Adrenal gland (tissue), 12 donors: Measurements from ENCODE around the gene ARPC1A. TPM values are rescaled to one million over a fixed set of nuclear protein-coding genes. Genes with fewer than 3 reads are reported as not detected.
"Not testable (repeated sequence)": the region's sequence is repeated elsewhere in the genome, so short reads cannot be mapped to it uniquely, and the experiment has no call there.

ENCODE experiments used
- DNase-seq, 7 donors: peaks; one replicate each; pipeline ENCODE4 v3.0.0-alpha.2; 2019 to 2020
- H3K27ac ChIP-seq, 5 donors: fragments of 200-600 bp; sonication (generic) in 4 of 5; 1 replicate in 3 of 5; 2 replicates in 2 of 5; pipeline versions ENCODE4 v1.5.1 to v1.8.0; 2016 to 2020; ENCODE audit warnings: mild to moderate bottlenecking in 1 of 5
- H3K27me3 ChIP-seq: fragments of 200-600 bp; 2 replicates; pipeline ENCODE4 v1.8.0; 2021
- H3K36me3 ChIP-seq, 2 donors: fragments of 200-600 bp; replicated peaks in 1 of 2; 1 replicate in 1 of 2; 2 replicates in 1 of 2; pipeline versions ENCODE4 v1.5.1 to v1.8.0; 2018 to 2022
- H3K4me1 ChIP-seq, 2 donors: fragments of 200-600 bp; replicated peaks in 1 of 2; 1 replicate in 1 of 2; 2 replicates in 1 of 2; pipeline versions ENCODE4 v1.5.1 to v1.8.0; 2018 to 2021
- H3K4me3 ChIP-seq, 4 donors: fragments of 200-600 bp; sonication (generic) in 3 of 4; one replicate each; pipeline ENCODE4 v1.5.1; 2016 to 2018
- H3K9me3 ChIP-seq, 3 donors: fragments of 200-600 bp; sonication (generic) in 1 of 3; replicated peaks in 1 of 3; 1 replicate in 2 of 3; 2 replicates in 1 of 3; pipeline versions ENCODE4 v1.5.1 to v1.8.0; 2016 to 2021
- CTCF ChIP-seq, 6 experiments: fragments of 450-650 bp in 4 of 6; fragments of 200-600 bp in 2 of 6; sonication (generic) in 1 of 6; IDR thresholded peaks; 1 replicate in 5 of 6; 2 replicates in 1 of 6; pipeline versions ENCODE4 v1.5.1 to v1.8.0; 2016 to 2021; ENCODE audit warnings: antibody characterized with exemption in 6 of 6, mild to moderate bottlenecking in 2 of 6, moderate library complexity in 1 of 6
- POLR2A ChIP-seq, 2 donors: fragments of 450-650 bp; IDR thresholded peaks; one replicate each; pipeline ENCODE4 v1.6.1; 2017; ENCODE audit warnings: antibody characterized with exemption in 2 of 2, mild to moderate bottlenecking in 2 of 2, moderate library complexity in 1 of 2
- WGBS, 4 donors: extraction: QIAGEN DNeasy Blood & Tissue Kit in 2 of 4; methylation state at CpG; one replicate each; pipeline versions ENCODE4 v1.1.5 to v1.1.7; 2013 to 2017; 5-methylcytosine and 5-hydroxymethylcytosine counted together
- intact Hi-C, 2 donors: fragments of 100-400 bp; cut with DNase I; formaldehyde crosslinking; loops; one replicate each; pipeline versions ENCODE4 v1.14.1 to v1.15.0; 2022 to 2023
- polyA plus RNA-seq, 3 donors: library from polyadenylated mRNA; stranded (reverse); fragments of 200-250 nt in 2 of 3; fragments of 350-450 nt in 1 of 3; fragmentation: Illumina TruSeq in 1 of 3; extraction: RNeasy Lipid Tissue Mini Kit (QIAGEN cat#74804) in 1 of 3; gene quantifications; one replicate each; pipeline ENCODE4 v1.2.3, GENCODE V29; 2013 to 2014
- total RNA-seq, 9 donors: library from RNA; depleted of rRNA in 4 of 9; stranded (reverse); fragments of >200 nt in 4 of 9; fragments of 120-200 nt in 1 of 9; fragmentation: NEBNext Ultra II Directional in 1 of 9; extraction: Animal tissue kit (Norgen Biotek cat#: 25700) in 1 of 9; gene quantifications; one replicate each; pipeline versions ENCODE4 v1.1.0 to v1.2.4, GENCODE V29; 2013 to 2023
- donor health status: healthy with polysubstance abuse.
- donor health status: Bipolar disorder and iron deficiency.
- donor health status: DM: yes; HTN: yes; CAD: no.
- donor health status: DM: no; HTN: no; CAD: no.
- donor health status: DM: no; HTN: no; CAD: no.
- donor health status: DM: yes; HTN: yes; CAD: no.

The ARPC1A gene
- total and polyA plus RNA-seq, 12 donors: 118 to 214 (median 152) TPM

DNA sequence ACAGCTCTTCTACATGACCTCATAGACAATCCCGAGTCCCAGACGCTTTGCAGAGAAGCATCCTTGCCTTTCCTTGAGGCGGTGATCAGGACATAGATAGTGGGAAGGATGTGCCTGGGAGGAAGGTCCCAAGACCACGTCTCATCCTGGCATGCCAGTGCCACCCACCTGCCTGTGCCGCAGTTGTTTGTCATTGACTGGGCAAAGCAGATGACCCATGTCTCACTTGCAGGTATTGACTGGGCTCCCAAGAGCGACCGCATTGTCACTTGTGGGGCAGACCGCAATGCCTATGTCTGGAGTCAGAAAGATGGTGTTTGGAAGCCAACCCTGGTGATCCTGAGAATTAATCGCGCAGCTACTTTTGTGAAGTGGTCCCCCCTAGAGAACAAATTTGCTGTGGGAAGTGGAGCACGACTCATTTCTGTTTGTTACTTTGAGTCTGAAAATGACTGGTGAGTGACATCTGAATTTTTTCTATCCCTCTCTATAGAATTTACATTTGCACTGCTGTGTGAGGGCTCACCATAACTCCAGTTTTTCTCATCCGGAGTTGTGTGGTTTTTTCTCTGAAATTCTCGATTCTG lies 18.5 kb downstream of the ARPC1A start:
- TF ChIP-seq CTCF (IDR thresholded peaks at IDR 0.05): no peak
- no peak for TF ChIP-seq POLR2A (IDR thresholded peaks at IDR 0.05)
- intact Hi-C loops: no loop called here
- Histone ChIP-seq H3K27me3 (no peaks in the 10 kb centered on the region), H3K27ac (no peak overlapping the region), H3K36me3 (peaks cover 0 to 92% of the 10 kb centered on the region in 2 donors), H3K4me1 (no peaks in the 10 kb centered on the region), H3K9me3 (no peaks in the 10 kb centered on the region), H3K4me3 (no peak overlapping the region)
- 90 to 97% (median 96%) methylated on average over 13 of the region's 13 CpGs for WGBS, 4 donors
- peak in 1 of 7 donors; percentile 46 for DNase-seq

- 90 to 100% (median 94%) methylated on average over 3 of the region's 3 CpGs for WGBS, 4 donors
- H3K4me1 ChIP-seq, H3K27ac ChIP-seq, H3K9me3 ChIP-seq, intact Hi-C loops, H3K27me3 ChIP-seq, H3K4me3 ChIP-seq: not testable (repeated sequence)
- peaks cover 0 to 94% of the 10 kb centered on the region in 2 donors for H3K36me3 ChIP-seq
- DNase-seq: peak in 1 of 7 donors; percentile 6
These were observed 24.9 kb downstream of the ARPC1A start for GRCh38 chr7:99350641-99351040.

DNA sequence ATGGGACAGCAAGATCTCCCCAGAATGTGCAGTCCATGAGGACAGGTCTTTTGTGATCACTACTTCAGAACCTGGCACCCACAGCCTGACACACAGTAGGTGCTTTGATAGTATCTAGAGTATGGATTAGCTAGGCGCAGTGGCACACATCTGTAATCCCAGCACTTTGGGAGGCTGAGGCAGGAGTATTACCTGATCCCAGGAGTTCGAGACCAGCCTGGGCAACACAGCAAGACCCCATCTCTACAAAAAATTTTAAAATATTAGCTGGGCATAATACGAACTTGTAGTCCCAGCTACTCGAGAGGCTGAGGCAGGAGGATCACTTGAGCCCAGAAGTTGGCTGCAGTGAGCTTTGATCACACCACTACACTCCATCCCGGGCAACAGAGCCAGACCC lies 26.5 kb downstream of the ARPC1A start:
- no peaks in the 10 kb centered on the region for H3K4me1 ChIP-seq
- 91 to 96% (median 95%) methylated on average over 5 of the region's 5 CpGs for WGBS, 4 donors
- H3K27me3 ChIP-seq: no peaks in the 10 kb centered on the region
- DNase-seq: peak in 1 of 7 donors; percentile 29
- no peak overlapping the region for H3K27ac ChIP-seq
- H3K9me3 ChIP-seq: no peaks in the 10 kb centered on the region
- intact Hi-C loops: no loop called here
- peaks cover 0 to 93% of the 10 kb centered on the region in 2 donors for H3K36me3 ChIP-seq
- TF ChIP-seq CTCF (IDR thresholded peaks at IDR 0.05): no peak
- TF ChIP-seq POLR2A (IDR thresholded peaks at IDR 0.05): no peak
- H3K4me3 ChIP-seq: no peak overlapping the region

GRCh38 chr7:99355098-99355497 lies 29.4 kb downstream of the ARPC1A start:
- Histone ChIP-seq H3K9me3 (no peaks in the 10 kb centered on the region), H3K4me1 (no peaks in the 10 kb centered on the region), H3K27me3 (no peaks in the 10 kb centered on the region), H3K4me3 (no peak overlapping the region), H3K27ac (no peak overlapping the region), H3K36me3 (peaks cover 0 to 96% of the 10 kb centered on the region in 2 donors)
- DNase-seq: no peak
- TF ChIP-seq POLR2A (IDR thresholded peaks at IDR 0.05): no peak
- no peak for TF ChIP-seq CTCF (IDR thresholded peaks at IDR 0.05)
- 93 to 98% (median 97%) methylated on average over 7 of the region's 7 CpGs for WGBS, 4 donors
- intact Hi-C loops: no loop called here
